GM18519 (cell line): ENCODE data around the gene MRGPRD.
"Not testable (repeated sequence)": the region's sequence is repeated elsewhere in the genome, so short reads cannot be mapped to it uniquely, and the experiment has no call there.

ENCODE experiments used
- ATAC-seq: cut with Tn5 transposase; IDR thresholded peaks from one replicate; pipeline ENCODE4 v1.9.1; 2021; ENCODE audit warnings: mild to moderate bottlenecking, moderate library complexity; ENCODE audit not compliant: unreplicated experiment, low FRiP score

Gene MRGPRD

DNA sequence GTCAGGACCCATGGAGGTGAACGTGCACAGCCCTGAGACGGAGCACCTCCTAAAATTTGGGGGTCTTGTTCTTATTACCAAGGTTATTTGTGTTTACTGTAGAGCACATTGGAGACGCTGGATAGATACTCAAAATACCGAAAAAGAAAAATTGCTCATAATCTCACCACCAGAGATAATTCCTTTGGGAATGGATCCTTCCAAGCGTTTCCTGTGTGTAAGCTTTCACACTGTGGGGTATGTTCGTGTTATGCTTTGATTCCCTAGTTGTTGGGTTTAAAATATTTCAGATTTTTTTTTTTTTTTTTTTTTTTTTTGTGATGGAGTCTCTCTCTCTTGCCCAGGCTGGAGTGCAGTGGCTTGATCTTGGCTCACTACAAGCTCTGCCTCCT is 14.1 kb upstream of the MRGPRD start:
- no peak for ATAC-seq

DNA sequence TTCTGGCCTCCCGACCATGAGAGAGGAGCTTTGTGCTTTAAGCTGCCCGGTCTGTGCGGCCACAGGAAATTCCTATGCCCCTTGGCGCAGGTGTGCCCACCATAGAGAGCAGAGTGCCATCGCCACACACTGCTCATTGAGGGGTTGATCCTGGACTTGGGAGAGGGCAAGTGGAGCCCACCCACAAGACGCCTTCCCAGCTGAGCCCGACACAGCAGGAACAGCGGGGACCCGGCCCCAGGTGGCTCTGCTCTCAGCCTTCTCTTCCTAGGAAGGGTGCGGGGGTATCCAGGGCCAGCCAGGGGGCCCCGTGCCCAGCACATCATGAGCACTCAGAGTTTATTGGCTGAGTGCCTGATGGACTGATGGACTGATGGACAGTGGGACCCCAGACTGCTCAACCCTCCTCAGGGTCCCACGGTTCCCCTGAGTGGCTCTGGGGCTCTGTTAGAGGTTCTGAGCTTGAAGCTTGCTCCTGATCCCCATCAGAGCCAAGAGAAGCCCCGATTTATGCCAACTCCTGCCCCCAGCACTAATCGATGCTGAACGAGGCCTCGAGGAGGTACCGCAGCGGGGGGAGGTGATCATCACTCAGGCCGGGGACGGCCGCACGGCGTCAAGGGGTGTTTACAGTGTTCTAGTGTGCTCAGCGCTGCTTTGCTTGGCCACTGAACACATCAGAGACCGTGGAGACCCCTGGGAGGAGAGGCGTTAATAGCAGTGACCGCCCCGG is 13.5 kb upstream of the MRGPRD start:
- ATAC-seq: no peak

DNA sequence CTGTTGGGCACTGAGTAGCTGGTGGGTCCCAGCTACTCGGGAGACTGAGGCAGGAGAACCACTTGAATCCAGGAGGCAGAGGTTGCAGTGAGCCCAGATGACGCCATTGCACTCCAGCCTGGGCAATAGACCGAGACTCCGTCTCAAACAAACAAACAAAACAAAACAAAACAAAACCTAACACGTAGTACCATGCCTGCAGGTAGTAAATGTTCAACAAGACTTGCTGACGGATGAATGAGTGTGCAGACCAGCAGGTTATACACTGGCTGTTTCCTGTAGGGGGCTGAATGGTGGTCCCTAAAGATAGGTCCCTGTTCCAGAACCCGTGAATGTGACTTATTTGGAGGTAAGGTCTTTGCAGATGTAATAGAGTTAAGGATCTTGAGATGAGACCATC is 12.8 kb upstream of the MRGPRD start:
- ATAC-seq: no peak

DNA sequence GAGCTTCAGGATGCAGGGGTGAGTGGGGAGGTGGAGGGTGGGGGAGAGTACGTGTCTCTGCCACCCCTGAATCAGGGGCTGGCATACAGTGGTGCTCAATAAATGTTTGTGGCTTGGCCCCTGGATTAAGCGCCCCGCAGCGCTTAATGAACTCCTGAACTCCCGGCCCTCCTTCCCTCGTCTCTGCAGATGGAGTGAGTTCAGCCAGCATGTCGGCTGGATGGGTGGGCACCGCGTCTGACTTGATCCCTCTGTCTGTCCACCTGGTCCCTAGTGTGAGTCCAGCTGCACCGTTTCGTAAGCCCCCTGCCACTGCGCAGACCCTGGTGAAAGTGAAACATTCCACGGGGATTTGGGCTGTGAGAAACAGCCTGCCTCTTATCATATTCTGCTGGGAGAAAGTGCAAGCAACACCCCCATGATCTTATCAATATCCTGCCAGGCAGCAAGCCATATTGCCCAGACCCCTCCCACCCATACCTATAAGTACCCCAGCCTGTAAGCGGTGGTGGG is 12.0 kb upstream of the MRGPRD start:
- ATAC-seq: no peak

- ATAC-seq: no peak
These were observed 10.4 kb upstream of the MRGPRD start for GRCh38 chr11:68990995-68991780.

GRCh38 chr11:68989936-68990606 is 9.3 kb upstream of the MRGPRD start:
- no peak for ATAC-seq

DNA sequence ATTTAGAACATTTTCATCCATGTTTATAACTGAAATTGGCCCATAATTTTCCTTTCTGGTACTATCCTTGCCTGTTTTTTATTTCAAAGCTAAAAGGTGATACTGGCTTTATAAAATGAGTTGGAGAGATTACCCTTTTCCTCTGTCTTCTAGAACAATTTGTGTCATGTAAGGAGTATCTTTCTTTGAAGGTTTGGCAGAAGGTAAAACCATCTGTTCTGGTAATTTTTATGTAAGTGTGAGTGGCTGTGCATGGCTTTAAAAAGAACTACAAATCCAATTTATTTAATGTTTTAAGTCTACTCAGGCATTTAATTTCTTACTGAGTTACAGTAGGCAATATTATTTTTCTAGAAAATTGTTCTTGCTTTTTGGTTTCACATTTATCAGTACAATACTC is 7.7 kb upstream of the MRGPRD start:
- no peak for ATAC-seq

GRCh38 chr11:68987211-68987610 is 6.4 kb upstream of the MRGPRD start:
- ATAC-seq: no peak

DNA sequence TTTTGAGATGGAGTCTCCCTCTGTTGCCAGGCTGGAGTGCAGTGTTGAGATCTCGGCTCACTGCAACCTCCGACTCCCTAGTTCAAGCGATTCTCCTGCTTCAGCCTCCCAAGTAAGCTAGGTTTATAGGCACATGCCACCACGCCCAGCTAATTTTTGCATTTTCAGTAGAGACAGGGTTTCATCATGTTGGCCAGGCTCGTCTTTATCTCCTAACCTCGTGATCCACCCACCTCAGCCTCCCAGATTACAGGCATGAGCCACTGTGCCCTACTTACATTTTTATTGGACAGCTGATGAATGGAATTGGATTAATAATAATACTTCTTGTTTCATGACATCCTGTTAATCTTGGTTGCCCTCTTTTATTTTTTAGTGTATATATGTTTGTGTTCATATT is 3.0 kb upstream of the MRGPRD start:
- ATAC-seq: no peak

- no peak for ATAC-seq
These were observed 1.3 kb upstream of the MRGPRD start for GRCh38 chr11:68982134-68982533.

DNA sequence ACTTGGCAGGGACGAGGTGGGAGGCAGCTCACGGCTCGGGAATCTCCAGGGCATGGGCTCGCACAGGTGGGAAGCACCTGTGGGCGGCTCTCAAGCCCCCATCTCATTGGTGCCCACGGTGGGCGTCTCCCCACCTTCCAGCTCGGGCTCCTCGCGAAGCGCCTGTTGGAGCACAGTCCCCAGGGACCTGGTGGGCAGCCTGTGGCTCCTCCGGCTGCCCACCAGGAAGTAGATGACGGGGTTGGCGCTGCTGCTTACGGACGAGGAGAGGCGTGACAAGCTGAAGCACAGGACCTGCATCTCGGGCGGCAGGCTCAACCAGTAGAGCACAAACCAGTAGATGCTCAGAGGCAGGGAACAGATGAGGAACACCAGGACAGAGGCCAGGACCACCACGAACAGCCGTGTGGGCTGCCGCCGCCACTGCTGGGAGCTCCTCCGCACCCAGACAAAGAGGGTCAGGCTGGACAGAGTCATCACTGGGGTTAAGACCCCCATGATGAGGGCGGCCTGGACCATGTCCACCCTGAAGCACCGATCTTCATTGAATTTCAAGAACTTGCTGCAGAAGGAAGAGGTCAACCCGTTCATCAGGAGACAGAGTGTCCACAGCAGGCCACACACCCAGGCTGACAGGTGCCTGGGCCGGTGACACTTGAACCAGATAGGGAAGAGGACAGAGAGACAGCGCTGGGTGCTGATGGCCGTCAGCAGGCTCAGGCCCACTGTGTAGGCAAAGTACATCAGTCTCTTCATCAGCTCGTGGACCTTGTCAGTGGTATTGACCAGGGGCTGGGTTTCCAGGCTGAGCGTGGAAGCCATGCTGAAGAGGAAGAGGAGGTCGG is 633 bp downstream of the MRGPRD start:
- ATAC-seq: no peak

DNA sequence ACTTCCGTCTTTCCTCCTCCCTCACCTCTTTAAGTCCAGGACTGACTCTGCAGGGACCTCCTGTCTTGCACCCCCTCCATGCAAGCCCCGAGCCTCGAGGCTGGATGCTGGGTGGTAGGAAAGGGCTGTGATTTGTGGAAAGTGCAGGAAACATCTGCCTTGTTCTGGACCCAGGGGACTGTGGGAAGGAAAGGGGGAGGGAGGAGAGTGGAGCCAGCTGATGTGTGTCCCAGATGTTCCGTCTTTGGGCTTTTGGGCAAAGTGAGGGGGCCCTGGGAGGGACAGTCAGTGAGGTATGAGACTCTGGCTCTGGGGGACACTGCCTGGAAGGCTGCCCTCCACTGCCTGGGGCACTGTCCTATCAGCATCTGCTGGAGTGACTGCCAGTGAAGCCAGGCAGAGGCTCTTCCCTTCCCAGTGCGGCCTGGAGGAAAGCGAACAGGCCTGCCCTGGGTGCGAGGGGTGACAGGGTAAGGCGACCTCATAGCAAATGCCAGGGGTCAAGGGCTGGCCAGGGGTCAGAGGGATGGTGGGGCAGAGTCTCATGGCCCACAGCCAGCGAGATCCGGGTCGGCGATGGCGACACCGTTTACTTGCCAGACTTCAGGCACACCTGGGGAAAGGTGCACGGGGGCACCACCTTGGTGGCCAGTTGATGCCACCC is 1.7 kb downstream of the MRGPRD start:
- no peak for ATAC-seq

- ATAC-seq: no peak
These were observed 2.2 kb downstream of the MRGPRD start for GRCh38 chr11:68978626-68978930.

GRCh38 chr11:68977781-68978625 is 2.8 kb downstream of the MRGPRD start:
- no peak for ATAC-seq

- no peak for ATAC-seq
These were observed 4.2 kb downstream of the MRGPRD start for GRCh38 chr11:68976563-68976962.

DNA sequence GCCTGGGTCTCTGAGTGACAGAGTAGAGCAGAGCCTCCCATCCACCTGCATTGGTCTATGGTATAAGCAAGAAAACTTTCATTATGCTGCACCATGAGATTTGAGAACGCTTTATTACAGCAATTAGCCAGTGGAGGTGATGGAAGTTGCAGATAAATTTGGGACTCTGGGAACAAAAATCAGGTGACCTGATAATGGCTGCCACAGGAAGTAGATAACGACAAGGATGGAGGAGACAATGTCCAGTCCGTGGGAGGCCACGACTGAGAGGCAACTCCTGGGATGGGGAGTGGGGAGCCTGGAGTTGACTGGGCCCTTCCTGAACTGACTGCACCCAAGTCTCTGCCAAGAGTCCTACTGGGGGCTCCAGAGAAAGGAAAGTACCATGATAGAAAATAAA is 4.7 kb downstream of the MRGPRD start:
- ATAC-seq: no peak

GRCh38 chr11:68974421-68975194 is 6.2 kb downstream of the MRGPRD start:
- no peak for ATAC-seq

DNA sequence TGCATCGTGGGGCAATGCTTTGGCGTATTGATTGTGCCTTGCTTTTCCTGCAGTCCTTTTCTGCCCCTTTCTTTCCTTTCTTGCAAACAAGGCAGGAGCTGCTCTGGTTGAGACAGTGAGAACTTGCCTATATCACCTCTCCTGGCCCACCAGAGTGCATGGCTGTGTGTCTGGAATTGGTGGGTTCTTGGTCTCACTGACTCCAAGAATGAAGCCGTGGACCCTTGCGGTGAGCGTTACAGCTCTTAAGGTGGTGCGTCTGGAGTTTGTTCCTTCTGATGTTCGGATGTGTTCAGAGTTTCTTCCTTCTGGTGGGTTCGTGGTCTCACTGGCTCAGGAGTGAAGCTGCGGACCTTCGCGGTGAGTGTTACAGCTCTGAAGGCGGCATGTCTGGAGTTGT is 7.1 kb downstream of the MRGPRD start:
- not testable (repeated sequence) for ATAC-seq
